NCI-H510A (cell line): ENCODE results near the gene SMS.

Experiments
- DNase-seq: peaks from one replicate; lab custom pipeline; 2025; lab: John Stamatoyannopoulos, UW

Gene SMS

DNA sequence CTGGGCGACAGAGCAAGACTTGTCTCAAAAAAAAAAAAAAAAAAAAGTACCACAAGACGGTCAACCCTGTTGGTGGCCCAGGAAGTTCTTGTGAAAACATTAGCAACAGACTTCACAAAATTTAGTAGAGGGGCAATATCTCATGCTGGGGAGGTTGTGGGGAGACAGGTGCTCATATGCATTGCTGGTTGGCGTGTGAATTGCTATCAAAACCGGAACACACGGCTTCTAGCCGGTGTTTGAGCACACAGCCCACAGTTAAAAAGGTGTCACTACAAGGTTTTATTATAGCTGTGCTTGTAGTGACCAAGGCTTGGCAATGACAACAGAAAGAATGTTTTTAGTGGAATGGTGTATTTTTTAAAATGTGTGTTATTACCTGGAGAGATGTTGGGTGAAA, 41.8 kb downstream of the SMS start:
- DNase-seq: no peak

DNA sequence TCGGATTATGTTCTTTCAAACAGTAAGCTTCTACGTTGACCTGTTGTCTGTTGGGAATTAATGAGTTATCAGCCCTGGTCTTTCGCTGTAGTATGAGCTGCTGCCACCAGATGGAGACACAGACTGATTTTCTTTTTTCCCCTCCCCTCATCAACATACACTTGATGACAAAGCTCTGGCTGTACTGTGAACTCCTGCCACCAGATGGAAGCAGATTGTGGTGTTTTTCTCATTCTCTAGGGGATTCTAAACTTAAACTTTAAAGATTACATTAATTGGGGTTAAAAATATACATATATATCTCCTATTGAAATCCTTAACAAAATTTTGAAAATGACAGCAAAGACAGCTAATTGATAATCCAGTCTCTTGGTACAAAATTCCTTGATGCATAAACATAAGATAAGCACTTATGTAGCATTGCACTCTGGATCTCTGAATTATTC, 44.8 kb downstream of the SMS start:
- DNase-seq: peak; percentile 9

DNA sequence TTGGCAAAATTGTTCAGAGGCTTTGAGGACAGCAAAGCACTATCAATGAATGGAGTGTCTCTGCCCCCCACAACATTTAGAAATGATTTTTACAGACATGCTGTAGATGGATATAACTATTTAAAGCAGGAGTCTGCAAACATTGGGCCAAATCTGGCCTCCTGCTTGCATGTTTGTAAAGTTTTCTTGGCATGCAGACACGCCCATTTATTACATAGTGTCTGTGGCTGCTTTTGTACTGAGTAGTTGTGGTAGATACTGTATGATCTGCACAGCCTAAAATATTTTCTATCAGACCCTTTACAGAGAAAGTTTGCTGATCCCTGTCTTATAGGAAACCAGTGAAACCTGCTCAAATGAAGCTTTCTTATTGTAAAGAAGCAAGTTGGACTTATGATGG, 46.1 kb downstream of the SMS start:
- DNase-seq: no peak

DNA sequence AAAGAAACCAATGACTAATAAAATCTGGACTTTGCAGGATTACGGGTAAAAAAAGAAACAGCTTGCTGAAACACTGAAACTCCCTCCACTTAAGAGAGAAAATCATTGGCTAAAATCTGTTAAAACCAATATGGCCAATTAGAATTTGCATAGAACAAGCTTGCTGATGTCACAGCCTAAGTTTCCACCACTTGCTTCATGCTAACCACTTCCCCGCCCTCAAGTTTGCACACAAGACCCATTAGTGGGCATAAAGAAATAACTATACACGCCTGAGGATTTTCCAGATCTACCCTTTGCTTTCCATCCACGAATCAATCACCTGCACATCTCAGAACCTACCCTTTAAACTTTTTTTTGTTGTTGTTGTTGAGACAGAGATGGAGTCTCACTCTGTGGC, 48.9 kb downstream of the SMS start:
- no peak for DNase-seq

GRCh38 chrX:21990832-21991231, 50.3 kb downstream of the SMS start:
- DNase-seq: no peak

DNA sequence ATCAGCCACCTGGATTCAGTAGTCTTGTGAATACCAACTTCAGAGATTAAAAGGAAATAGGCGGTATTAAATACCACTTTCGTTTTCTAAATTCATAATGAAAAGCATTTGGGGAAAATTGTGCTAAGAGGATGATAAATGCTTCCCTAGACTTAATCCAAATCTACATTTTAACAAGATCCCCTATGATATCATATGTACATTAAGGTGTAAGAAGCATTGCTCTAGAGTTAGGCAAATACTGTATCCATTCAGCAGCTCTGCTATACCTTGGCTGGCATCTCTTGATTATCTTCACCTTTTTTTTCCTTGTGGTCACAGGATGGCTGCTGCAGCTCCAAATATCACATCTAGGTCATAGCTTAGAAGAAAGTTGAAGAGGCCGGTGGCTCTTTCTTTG, 51.0 kb downstream of the SMS start:
- DNase-seq: no peak

DNA sequence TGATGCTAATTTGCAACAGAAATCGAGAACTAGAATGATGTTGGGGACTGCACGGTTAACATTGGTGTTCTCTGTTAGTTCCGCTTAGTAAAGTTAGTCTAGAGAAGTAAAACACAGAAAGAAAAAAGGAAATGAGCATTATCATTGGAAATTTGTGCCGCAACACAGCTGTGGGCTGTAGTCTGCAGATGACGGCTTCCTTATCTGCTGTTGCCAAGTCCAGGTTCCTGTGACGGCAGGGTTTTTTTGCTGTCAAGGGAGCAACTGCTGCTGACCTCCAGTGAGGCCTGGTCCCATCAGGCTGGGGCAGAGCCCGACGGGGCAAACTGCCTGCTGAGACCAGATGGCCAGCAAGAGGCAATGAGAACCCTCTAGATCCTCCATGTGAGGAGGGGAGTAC, 52.8 kb downstream of the SMS start:
- no peak for DNase-seq

- DNase-seq: no peak
Observed at GRCh38 chrX:21996872-21997455, 56.5 kb downstream of the SMS start.

DNA sequence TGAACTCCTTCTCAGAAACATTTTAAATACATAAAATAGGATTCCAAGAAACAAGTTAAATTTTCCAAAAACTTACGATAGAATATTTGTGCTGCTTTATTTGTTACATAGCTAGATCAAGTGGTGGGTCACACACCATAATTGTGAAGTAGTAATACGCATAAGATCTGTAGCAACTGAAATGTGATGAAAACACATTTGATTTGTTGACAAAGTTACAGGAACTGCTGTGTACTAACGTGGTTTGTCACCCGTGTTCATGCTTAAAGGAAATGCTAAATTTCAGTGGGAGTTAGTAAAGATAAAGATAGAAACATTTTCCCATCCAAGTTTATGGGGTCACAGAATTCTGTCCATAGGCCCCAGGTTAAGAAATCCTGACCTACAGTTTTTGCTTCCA, 57.5 kb downstream of the SMS start:
- no peak for DNase-seq

DNA sequence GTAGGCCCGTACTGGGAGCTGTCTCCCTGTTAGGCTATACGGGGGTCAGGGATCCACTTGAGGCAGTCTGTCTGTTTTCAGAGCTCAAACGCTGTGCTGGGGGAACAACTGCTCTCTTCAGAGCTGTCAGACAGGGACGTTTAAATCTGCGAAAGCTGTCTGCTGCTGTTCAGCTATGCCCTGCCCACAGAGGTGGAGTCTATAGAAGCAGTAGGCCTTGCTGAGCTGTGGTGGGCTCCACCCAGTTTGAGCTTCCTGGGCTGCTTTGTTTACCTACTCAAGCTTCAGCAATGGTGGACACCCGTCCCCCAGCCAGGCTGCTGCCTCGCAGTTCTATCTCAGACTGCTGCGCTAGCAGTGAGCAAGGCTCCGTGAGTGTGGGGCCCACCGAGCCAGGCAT, 64.4 kb downstream of the SMS start:
- DNase-seq: no peak

DNA sequence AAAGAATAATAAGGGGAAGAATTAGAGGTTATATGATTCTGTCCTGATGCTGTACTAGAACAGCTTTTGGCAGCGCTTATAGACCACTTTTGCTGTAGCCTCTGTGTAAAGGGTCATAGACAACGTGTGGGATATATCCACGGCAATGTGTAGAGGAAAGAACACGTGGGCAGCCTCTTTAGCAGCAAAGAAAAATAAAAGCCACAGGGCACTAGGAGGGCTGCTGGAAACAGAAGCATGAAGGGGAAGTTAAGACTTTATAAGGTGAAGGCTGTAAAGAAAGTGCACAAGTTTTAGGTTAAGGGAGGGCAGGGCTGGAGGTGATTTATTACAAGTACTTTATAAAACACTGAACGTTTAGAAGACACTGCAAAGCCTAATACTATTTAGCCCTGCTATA, 71.5 kb downstream of the SMS start:
- DNase-seq: no peak

DNA sequence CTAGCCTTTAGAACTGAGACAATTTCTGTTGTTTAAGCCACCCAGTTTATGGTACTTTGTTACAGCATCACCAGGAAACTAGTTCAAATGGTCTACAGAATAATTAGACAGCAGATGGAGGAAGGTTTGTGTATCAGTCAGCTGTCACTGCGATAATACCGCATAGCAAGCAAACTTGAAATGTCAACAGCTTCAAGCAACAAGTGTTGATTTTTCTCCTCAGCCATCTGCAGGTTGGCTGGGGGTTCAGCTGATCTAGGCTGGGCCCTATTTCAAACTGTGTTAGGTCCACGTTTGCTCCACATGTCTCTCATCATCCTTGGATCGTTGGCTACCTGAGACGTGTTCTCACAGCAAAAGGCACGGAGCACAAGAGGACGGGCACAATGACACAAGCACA, 72.4 kb downstream of the SMS start:
- no peak for DNase-seq

DNA sequence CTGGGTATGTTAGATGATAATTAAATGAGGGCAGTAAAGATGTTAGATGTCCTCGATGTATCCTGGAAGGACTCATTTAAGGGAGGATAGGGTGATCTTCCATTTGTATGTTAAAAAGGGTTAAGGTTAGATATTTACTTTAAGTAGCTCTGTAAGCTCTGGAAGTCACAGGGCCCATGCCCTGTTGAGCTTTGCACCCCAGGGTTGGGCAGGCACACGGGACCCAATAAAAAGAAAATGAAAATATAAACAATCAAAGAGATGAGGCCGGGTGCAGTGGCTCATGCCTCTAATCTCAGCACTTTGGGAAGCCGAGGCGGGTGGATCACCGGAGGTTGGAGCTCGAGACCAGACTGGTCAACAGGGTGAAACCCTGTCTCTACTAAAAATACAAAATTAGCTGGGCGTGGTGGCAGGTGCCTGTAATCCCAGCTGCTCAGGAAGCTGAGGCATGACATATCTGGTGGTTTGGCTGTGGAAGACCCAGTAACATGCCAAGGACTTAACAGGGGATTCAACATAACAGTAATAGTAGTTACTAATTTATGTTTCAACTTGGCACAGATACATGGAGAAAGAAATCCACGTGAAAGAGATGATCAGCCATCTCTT, 74.7 kb downstream of the SMS start:
- no peak for DNase-seq

- no peak for DNase-seq
Observed at GRCh38 chrX:22021751-22022324, 81.3 kb downstream of the SMS start.

DNA sequence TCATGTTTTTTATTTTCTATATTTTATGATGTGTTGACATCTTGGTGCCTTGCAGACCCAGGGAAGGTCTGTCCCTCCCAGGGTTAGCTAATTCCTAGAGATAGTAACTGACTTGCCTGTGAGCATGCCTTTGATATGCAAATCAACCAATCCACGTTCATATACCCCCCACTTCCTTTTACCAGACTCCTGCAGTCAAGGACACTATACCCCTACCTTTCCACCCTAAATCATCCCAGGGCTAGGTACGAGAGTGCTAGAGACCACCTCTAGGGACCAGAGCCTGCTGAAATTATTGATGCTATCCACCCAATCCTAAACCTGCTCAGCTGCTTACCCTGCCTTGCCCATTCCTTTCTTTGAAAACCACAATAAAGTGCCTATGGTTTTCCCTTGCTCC, 84.1 kb downstream of the SMS start:
- DNase-seq: no peak

GRCh38 chrX:22025751-22026150, 85.2 kb downstream of the SMS start:
- DNase-seq: no peak

- DNase-seq: no peak
Observed at GRCh38 chrX:22026731-22027130, 86.2 kb downstream of the SMS start.

DNA sequence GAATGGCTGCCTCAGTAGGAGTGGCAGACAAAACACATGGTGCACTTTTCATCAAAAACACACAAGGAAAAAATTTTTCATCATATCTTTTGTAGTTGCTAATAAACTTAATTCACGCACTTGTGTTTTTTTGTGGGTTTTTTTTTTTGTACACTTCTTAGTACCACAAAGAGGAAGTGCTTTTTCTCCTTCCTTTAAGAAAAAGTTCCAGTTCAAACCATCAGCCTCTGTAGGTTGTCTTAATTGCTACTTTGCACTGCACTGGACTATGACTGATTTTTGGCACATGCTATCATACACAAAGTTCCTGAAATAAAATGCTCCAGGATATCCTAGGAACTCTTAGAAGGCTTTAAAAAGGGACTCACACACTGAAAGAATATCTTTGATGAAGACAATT, 91.6 kb downstream of the SMS start, which contains the start of gene PHEX:
Gene PHEX (plus strand): TSS at position 242 of the 400 bp plus-strand sequence. CDS start 681 bp downstream, outside the sequence.
- no peak for DNase-seq

DNA sequence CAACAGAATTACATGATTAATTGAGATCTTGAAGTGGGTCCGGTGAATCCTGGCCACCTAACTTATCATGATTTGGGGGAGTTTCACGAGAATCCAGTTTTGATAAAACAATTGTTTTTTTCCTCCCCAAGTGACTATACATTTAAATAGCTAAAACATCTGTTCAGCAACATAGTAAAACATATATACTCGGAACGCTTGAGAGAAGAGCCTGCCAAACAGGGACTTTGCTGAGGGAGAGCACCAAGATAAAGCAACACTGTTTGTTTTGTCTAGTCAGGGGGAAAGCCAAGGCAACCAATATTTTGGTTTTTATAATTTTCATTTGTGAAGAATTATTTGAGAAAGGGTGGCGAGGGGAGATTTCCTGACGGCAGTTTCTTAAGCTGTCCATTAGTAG, 92.0 kb downstream of the SMS start:
- DNase-seq: no peak

DNA sequence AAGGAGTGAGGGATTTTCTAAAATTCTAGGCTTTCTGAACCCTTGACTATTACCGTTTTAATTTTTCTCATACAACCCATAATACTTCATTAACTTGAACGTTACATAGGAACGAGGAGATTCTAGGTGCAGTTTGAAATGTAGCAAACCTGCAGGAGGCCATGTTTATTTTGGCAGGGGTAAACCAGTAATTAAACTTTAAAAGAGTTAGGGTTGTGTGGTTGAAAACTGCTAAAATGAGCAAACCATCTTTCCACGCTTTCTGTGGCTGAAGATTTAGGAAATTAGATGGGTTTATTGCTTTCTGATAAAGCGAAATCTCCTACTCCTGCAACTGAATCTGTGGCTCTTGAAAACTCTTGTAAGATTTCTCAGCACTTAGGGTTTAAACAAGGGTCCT, 93.3 kb downstream of the SMS start:
- no peak for DNase-seq

DNA sequence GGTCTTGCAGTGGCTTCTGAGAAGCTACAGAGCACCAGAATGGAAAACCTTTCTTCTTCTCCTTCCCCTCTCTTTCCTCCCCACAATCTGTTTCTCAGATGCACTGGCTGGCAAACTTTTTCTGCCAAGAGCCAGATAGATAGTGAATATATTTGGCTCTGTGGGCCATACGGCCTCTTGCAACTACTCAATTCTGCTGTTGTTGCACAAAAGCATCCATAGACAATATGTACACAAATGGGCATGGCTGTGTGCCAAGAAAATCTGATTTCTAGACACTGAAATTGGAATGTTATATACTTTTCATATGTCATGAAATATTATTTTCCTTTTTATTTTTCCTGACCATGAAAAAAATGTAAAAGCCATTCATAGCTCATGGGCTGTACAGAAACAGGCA, 94.7 kb downstream of the SMS start:
- no peak for DNase-seq

- DNase-seq: no peak
Observed at GRCh38 chrX:22037225-22037624, 96.7 kb downstream of the SMS start.

DNA sequence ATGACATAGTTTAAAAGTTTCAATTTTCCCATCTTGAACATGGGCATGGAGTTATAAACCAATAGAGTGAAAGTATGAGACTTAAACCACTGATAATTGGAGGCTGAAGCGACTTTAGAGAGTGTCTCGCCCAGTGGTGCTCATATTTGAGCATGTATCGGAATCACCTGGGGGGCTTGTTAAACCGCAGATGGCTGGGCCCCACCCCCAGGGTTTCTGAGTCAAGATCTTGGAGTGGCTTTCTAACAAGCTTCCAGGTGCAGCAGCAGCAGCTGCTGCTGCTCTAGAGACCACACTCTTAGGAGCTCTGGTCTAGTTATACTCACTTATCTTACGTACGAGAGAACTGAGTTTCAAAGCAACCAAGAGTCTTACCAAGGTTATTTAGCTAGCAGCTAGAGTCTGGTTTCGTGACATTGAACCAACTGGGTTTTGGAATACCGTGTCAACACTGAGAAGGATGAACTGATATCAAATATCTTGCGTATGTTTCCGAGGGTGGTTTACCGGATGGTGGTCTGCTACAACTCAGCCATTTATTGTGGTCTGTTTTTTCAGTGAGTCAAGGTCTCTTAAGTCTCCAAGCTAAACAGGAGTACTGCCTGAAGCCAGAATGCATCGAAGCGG, 97.5 kb downstream of the SMS start:
- DNase-seq: no peak
